Sigmoid colon (tissue), 4 donors: Measurements from ENCODE around the gene TATDN2.

ENCODE experiments used
- EP300 ChIP-seq, 4 donors: sonication (generic); formaldehyde crosslinking; IDR thresholded peaks; one replicate each; pipeline ENCODE4 v1.6.1; 2017; ENCODE audit warnings: antibody characterized with exemption in 4 of 4
- POLR2A ChIP-seq, 2 donors: fragments of 450-650 bp; IDR thresholded peaks; one replicate each; pipeline ENCODE4 v1.6.1; 2016; ENCODE audit warnings: antibody characterized with exemption in 2 of 2, mild to moderate bottlenecking in 2 of 2, moderate library complexity in 2 of 2
- POLR2AphosphoS5 ChIP-seq, 4 donors: sonication (generic); formaldehyde crosslinking; IDR thresholded peaks; one replicate each; pipeline ENCODE4 v1.6.1; 2017; ENCODE audit warnings: antibody characterized with exemption in 4 of 4
- TF ChIP-seq, protein P1 (sequence below), 4 experiments: fragments of 450-650 bp in 3 of 4; fragments of 200-600 bp in 1 of 4; IDR thresholded peaks; one replicate each; pipeline ENCODE4 v1.5.1; 2016 to 2019; ENCODE audit warnings: antibody characterized with exemption in 4 of 4, mild to moderate bottlenecking in 3 of 4, moderate library complexity in 2 of 4

DNA sequence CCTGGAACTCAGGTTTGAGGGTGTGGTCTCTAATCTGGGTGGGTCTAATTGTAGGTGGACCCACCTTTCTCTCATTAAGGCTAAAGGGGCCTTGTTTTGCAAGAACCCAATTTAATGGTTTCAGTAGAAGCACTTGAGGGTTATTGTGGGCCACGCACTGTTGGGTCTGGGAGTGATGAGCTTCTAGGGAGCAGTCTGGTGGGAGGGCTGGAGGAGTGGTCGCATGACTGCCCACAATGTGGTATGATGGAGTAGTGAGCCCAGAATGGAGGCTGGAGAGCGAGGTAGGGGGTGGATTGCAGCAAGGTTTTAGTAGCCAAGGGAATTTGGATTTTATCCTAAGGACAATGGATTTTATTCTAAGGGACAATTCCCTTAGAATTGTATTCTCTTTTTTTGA lies 2.7 kb downstream of the TATDN2 start:
- TF ChIP-seq, protein P1, sequence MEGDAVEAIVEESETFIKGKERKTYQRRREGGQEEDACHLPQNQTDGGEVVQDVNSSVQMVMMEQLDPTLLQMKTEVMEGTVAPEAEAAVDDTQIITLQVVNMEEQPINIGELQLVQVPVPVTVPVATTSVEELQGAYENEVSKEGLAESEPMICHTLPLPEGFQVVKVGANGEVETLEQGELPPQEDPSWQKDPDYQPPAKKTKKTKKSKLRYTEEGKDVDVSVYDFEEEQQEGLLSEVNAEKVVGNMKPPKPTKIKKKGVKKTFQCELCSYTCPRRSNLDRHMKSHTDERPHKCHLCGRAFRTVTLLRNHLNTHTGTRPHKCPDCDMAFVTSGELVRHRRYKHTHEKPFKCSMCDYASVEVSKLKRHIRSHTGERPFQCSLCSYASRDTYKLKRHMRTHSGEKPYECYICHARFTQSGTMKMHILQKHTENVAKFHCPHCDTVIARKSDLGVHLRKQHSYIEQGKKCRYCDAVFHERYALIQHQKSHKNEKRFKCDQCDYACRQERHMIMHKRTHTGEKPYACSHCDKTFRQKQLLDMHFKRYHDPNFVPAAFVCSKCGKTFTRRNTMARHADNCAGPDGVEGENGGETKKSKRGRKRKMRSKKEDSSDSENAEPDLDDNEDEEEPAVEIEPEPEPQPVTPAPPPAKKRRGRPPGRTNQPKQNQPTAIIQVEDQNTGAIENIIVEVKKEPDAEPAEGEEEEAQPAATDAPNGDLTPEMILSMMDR (IDR thresholded peaks at IDR 0.05): no peak
- TF ChIP-seq POLR2A (IDR thresholded peaks at IDR 0.05) (no peak), POLR2AphosphoS5 (IDR thresholded peaks at IDR 0.05) (no peak), EP300 (IDR thresholded peaks at IDR 0.05) (no peak)
